ENCODE results near the gene PNMA8A. TPM values are rescaled to one million over a fixed set of nuclear protein-coding genes. Genes with fewer than 3 reads are reported as not detected.
A peak's percentile ranks its signal among the peaks of the same experiment; 100 is the strongest.

Gene PNMA8A
- total and polyA plus RNA-seq, 7 donors, result 0.11 to 3.8 (median 0.93) TPM

DNA sequence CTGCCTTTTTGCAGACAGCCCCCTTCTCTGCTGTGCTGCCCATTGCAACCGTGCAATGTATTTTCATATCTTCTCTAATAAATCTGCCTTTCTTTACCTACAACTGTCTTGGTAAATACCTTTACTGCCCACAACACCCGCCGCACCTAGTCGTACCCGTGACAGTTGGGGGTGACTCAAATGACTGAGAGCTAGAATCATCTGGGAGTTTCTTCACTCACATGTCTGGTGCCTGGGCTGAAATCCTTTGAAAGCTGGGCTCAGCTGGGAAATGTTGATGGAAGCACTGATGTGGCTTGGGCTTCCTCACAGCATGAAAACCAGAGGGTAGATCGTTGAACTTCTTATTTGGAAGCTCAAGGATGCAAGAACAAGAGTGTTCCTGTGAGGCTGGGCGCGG, 2.8 kb upstream of the PNMA8A start:
- Histone ChIP-seq H3K27me3 (ENCODE audit: insufficient read depth in 3 of 3, low read length in 2 of 3) (peaks cover 0 to 49% (median 17%) of the 10 kb centered on the region in 3 donors), H3K4me1 (peaks cover 3% of the 10 kb centered on the region), H3K27ac (no peak overlapping the region), H3K4me3 (no peak overlapping the region), H3K9me3 (no peaks in the 10 kb centered on the region), H3K36me3 (ENCODE audit: insufficient read depth in 1 of 2, low read depth in 1 of 2) (no peaks in the 10 kb centered on the region)
- TF ChIP-seq, protein P1, sequence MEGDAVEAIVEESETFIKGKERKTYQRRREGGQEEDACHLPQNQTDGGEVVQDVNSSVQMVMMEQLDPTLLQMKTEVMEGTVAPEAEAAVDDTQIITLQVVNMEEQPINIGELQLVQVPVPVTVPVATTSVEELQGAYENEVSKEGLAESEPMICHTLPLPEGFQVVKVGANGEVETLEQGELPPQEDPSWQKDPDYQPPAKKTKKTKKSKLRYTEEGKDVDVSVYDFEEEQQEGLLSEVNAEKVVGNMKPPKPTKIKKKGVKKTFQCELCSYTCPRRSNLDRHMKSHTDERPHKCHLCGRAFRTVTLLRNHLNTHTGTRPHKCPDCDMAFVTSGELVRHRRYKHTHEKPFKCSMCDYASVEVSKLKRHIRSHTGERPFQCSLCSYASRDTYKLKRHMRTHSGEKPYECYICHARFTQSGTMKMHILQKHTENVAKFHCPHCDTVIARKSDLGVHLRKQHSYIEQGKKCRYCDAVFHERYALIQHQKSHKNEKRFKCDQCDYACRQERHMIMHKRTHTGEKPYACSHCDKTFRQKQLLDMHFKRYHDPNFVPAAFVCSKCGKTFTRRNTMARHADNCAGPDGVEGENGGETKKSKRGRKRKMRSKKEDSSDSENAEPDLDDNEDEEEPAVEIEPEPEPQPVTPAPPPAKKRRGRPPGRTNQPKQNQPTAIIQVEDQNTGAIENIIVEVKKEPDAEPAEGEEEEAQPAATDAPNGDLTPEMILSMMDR (IDR thresholded peaks at IDR 0.05), result no peak
- no peak for DNase-seq
- intact Hi-C loops (cut with DNase I), result no loop called here
- ATAC-seq, result no peak
- 83 to 90% (median 85%) methylated on average over 8 of the region's 8 CpGs for WGBS, 3 donors

DNA sequence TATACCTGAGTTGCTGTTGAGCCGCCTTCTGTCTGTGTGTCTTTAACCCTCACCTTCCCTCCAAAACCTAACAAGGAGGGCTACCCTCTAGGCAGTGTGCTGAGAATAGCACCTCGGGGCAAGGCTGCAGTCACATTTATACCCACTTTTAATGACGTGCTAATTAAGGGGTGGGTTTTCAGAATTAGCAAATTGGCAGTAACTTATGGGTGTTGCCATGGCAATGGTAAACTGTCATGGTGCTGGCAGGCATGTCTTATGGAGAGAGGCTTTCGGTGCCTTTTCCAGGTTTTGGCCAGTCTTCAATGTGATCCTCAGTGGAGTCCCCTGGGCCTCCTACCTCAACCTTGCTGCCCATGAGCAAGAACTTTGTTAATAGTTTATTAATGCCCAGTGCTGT, 1.2 kb upstream of the PNMA8A start:
- Histone ChIP-seq H3K36me3 (ENCODE audit: insufficient read depth in 1 of 2, low read depth in 1 of 2) (no peaks in the 10 kb centered on the region), H3K9me3 (no peaks in the 10 kb centered on the region), H3K4me3 (no peak overlapping the region), H3K4me1 (peaks cover 3% of the 10 kb centered on the region), H3K27me3 (ENCODE audit: insufficient read depth in 3 of 3, low read length in 2 of 3) (peaks cover 0 to 41% (median 17%) of the 10 kb centered on the region in 3 donors), H3K27ac (no peak overlapping the region)
- no peak for DNase-seq
- TF ChIP-seq, protein P1 (IDR thresholded peaks at IDR 0.05), result no peak
- 82 to 90% (median 82%) methylated on average over 4 of the region's 4 CpGs for WGBS, 3 donors
- no peak for ATAC-seq
- intact Hi-C loops (cut with DNase I), result no loop called here

DNA sequence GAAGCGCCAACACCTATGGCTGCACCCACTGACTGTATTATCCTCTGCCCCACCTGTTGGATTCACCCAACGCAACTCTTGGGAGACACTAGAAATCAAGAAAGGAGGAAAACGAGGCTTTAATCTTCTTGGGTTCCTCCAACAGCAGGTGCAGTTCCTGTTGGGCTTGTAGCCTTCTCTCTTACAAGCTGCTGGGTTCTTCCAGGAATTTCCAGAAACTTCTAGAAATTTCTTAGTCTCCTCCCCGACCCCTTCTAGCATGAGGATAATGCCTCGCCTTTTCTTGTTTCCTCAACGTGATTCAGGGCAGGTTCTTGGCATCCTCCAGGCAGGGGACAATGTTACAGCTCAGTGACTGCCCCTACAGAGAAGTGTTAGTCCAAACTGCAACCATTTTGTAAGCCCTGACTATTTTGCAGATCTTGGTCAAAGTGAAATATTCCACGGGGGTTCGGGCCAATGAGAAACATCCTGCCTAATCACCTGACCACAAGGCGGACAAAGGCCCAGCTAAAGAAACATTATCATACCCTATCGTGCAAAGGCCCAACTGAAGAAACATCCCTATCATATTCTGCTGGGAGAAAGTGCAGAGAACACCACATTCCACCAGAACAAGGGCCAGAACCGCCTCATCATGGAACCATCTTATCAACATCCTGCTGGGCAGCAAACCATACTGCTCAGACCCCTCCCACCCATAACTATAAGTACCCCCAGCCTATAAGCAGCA, 614 bp upstream of the PNMA8A start:
- WGBS, 3 donors, result 43 to 49% (median 47%) methylated on average over 11 of the region's 11 CpGs
- Histone ChIP-seq H3K36me3 (ENCODE audit: insufficient read depth in 1 of 2, low read depth in 1 of 2) (no peaks in the 10 kb centered on the region), H3K27ac (peak overlapping the region; percentile 6), H3K27me3 (ENCODE audit: insufficient read depth in 3 of 3, low read length in 2 of 3) (peaks cover 0 to 35% (median 17%) of the 10 kb centered on the region in 3 donors), H3K4me1 (peaks cover 3% of the 10 kb centered on the region), H3K9me3 (no peaks in the 10 kb centered on the region), H3K4me3 (peak overlapping the region; percentile 56)
- intact Hi-C loops (cut with DNase I), result no loop called here
- ATAC-seq (no peak), DNase-seq (no peak)
- TF ChIP-seq, protein P1 (IDR thresholded peaks at IDR 0.05), result no peak

DNA sequence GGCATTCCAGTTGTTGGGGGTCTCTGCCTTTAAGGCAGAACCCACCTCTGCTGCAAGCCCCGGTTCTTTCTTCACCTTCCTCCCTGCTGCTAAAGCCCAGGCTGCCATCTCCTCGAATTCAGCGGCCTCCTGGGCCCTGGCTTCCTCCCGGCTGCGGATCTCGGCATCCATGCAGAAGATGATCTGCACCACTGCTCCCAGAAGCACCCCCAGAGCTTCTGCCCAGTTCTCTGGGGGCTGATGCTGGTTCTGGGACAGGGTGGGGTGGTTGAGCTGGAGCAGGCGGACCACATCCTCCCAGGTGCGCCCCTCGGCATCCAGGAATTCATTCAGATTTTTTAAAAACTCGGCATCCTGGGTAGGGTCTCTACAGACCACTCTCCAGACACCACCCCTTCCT, 987 bp downstream of the PNMA8A start:
- Histone ChIP-seq H3K9me3 (no peaks in the 10 kb centered on the region), H3K4me1 (peaks cover 3% of the 10 kb centered on the region), H3K27ac (no peak overlapping the region), H3K4me3 (no peak overlapping the region), H3K27me3 (ENCODE audit: insufficient read depth in 3 of 3, low read length in 2 of 3) (peaks cover 0 to 32% (median 17%) of the 10 kb centered on the region in 3 donors), H3K36me3 (ENCODE audit: insufficient read depth in 1 of 2, low read depth in 1 of 2) (no peaks in the 10 kb centered on the region)
- no peak for DNase-seq
- intact Hi-C loops (cut with DNase I), result no loop called here
- TF ChIP-seq, protein P1 (IDR thresholded peaks at IDR 0.05), result no peak
- no peak for ATAC-seq
- WGBS, 3 donors, result 77 to 86% (median 84%) methylated on average over 10 of the region's 10 CpGs
